Putamen (tissue), 1 donor: ENCODE data around the gene PLD5.
"Not testable (repeated sequence)": the region's sequence is repeated elsewhere in the genome, so short reads cannot be mapped to it uniquely, and the experiment has no call there.

Source experiments
- DNase-seq: peaks from one replicate; pipeline ENCODE4 v3.0.0-alpha.2; 2016; ENCODE audit warnings: low spot score

The PLD5 gene

GRCh38 chr1:242058181-242058580, 466.3 kb downstream of the PLD5 start:
- not testable (repeated sequence) for DNase-seq

DNA sequence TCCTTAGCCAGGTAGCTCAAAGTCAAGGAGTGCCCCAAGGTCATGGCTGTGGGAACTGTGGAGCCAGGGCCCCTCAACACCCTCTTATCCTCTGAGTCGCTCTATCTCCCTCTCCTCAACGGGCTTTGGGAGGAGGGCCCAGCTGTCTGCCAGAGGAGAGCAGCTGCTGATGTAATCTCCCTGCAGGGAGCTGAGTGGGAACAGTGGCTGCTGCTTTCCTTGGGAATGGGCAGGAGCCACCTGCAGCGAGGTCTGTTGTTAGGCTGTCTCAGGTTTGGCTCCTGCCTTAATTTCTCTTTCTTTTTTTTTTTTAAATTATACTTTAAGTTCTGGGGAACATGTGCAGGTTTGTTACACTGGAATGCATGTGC, 466.8 kb downstream of the PLD5 start:
- DNase-seq, result no peak

DNA sequence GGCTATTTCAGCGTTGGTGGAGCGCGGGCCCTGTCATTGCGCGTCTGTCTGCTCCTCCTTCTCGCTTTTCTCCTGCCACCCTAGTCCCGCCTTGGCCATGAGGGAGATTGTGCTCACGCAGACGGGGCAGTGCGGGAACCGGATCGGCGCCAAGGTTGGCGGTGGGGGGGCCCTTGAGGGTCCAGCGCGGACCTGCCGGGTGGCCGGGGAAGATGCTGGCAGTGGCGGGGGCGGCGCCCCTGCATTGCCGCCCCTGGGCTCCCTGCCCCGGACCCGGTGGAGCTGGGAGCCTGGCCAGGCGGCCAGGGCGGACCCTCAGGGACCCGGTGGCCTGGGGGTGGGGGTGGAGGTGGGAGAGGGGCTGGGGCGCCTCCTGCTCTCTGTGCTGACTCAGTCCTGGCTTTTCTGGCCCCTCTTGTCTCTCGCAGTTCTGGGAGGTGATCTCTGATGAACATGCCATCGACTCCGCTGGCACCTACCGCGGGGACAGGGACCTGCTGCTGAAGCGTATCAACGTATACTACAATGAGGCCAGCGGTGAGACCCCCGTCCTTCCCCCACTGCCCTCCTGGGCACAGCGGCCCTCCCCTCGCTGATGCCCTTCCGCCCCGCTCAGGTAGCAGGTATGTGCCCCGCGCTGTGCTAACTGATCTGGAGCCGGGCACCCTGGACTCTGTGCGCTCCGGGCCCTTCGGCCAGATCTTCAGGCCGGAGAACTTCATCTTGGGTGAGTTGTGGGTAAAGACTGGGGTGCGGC, 467.3 kb downstream of the PLD5 start:
- DNase-seq, result no peak

GRCh38 chr1:242055749-242056320, 468.7 kb downstream of the PLD5 start:
- no peak for DNase-seq

GRCh38 chr1:242043165-242043564, 481.3 kb downstream of the PLD5 start:
- DNase-seq, result no peak

DNA sequence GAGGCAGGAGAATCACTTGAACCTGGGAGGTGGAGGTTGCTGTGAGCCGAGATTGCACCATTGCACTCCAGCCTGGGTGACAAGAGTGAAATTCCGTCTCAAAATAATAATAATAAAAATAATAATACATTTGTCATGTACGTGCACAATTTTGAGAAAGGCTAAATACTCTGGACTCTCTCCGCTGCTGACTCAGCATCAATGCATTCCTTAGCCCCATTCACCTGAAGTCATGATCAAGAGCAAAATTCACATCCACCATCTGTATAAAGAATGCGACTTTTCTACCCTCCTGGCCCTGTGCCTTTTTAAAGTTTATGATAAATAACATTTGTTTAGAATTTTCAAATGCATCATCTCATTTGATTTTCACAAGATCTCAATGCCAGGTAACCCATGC, 490.1 kb downstream of the PLD5 start:
- DNase-seq, result no peak

- DNase-seq, result no peak
Measured at GRCh38 chr1:242033447-242033846, 491.1 kb downstream of the PLD5 start.
